Smooth muscle cell (in vitro differentiated cells): ENCODE results near the gene TANGO2. TPM values are rescaled to one million over a fixed set of nuclear protein-coding genes. Genes with fewer than 3 reads are reported as not detected.

Source experiments
- DNase-seq: peaks from one replicate; lab custom pipeline; 2025; ENCODE audit not compliant: unreplicated experiment; lab: John Stamatoyannopoulos, UW
- H2AFZ ChIP-seq: fragments of 200-600 bp; sonication (generic); 2 replicates; pipeline ENCODE4 v1.6.0; 2016; ENCODE audit warnings: antibody characterized with exemption, low read depth, mild to moderate bottlenecking
- H3F3A ChIP-seq: fragments of 200-600 bp; sonication (generic); 2 replicates; pipeline ENCODE4 v1.6.0; 2017; ENCODE audit warnings: antibody characterized with exemption, low read depth
- H3K27ac ChIP-seq: fragments of 200-600 bp; sonication (generic); 2 replicates; pipeline ENCODE4 v1.5.1; 2016; ENCODE audit warnings: low read depth, mild to moderate bottlenecking
- H3K27me3 ChIP-seq: fragments of 200-600 bp; sonication (generic); 2 replicates; pipeline ENCODE4 v1.6.1; 2016; ENCODE audit warnings: low read depth, mild to moderate bottlenecking
- H3K36me3 ChIP-seq: fragments of 200-600 bp; sonication (generic); 2 replicates; pipeline ENCODE4 v1.5.1; 2016; ENCODE audit warnings: low read depth
- H3K4me1 ChIP-seq: fragments of 200-600 bp; sonication (generic); 2 replicates; pipeline ENCODE4 v1.5.1; 2016; ENCODE audit warnings: low read depth
- H3K4me2 ChIP-seq: fragments of 200-600 bp; sonication (generic); 2 replicates; pipeline ENCODE4 v1.6.0; 2016; ENCODE audit warnings: mild to moderate bottlenecking
- H3K4me3 ChIP-seq: fragments of 200-600 bp; sonication (generic); 2 replicates; pipeline ENCODE4 v1.5.1; 2016; ENCODE audit warnings: mild to moderate bottlenecking
- H3K79me2 ChIP-seq: fragments of 200-600 bp; sonication (generic); 2 replicates; pipeline ENCODE4 v1.6.0; 2016; ENCODE audit warnings: low read depth, mild to moderate bottlenecking
- H3K9ac ChIP-seq: fragments of 200-600 bp; sonication (generic); 2 replicates; pipeline ENCODE4 v1.6.0; 2016; ENCODE audit warnings: low read depth
- H3K9me3 ChIP-seq: fragments of 200-600 bp; sonication (generic); replicated peaks from 2 replicates; pipeline ENCODE4 v1.5.1; 2016; ENCODE audit warnings: low read depth
- H4K20me1 ChIP-seq: fragments of 200-600 bp; sonication (generic); 2 replicates; pipeline ENCODE4 v1.6.0; 2016; ENCODE audit warnings: low read depth
- CTCF ChIP-seq: fragments of 200-600 bp; sonication (generic); IDR thresholded peaks from 2 replicates; pipeline ENCODE4 v1.5.1; 2017; ENCODE audit warnings: borderline replicate concordance, mild to moderate bottlenecking, antibody characterized with exemption; ENCODE audit not compliant: insufficient read depth, poor library complexity, severe bottlenecking
- WGBS: methylation state at CpG from one replicate; pipeline ENCODE4 v1.1.7; 2016; ENCODE audit warnings: low lambda C conversion rate; 5-methylcytosine and 5-hydroxymethylcytosine counted together
- polyA plus RNA-seq: library from polyadenylated mRNA; unstranded; fragments of >200 nt; fragmentation: Nextera tagmentation; extraction: Ambion mirVana; gene quantifications from 2 replicates; pipeline ENCODE4 v1.2.1, GENCODE V29; 2016
- total RNA-seq: library from RNA; depleted of rRNA; stranded (reverse); fragments of >200 nt; gene quantifications from 2 replicates; pipeline ENCODE4 v1.2.3, GENCODE V29; 2014

Gene TANGO2
- total and polyA plus RNA-seq, 2 experiments from 2014 or later: 10.8 to 14.7 TPM

- DNase-seq: no peak
- Histone ChIP-seq H3K9me3 (no peaks in the 10 kb centered on the region), H3K36me3 (no peaks in the 10 kb centered on the region), H3F3A (no peaks in the 10 kb centered on the region), H3K27ac (no peak overlapping the region), H3K4me2 (no peak overlapping the region), H2AFZ (no peak overlapping the region), H3K9ac (no peak overlapping the region), H4K20me1 (peaks cover 13% of the 10 kb centered on the region), H3K4me3 (no peak overlapping the region), H3K27me3 (no peaks in the 10 kb centered on the region), H3K4me1 (peaks cover 3% of the 10 kb centered on the region), H3K79me2 (peaks cover 17% of the 10 kb centered on the region)
- no peak for TF ChIP-seq CTCF
- WGBS: 91% methylated on average over 7 of the region's 7 CpGs
Observed at GRCh38 chr22:20111689-20112622, 91.0 kb downstream of the TANGO2 start.

DNA sequence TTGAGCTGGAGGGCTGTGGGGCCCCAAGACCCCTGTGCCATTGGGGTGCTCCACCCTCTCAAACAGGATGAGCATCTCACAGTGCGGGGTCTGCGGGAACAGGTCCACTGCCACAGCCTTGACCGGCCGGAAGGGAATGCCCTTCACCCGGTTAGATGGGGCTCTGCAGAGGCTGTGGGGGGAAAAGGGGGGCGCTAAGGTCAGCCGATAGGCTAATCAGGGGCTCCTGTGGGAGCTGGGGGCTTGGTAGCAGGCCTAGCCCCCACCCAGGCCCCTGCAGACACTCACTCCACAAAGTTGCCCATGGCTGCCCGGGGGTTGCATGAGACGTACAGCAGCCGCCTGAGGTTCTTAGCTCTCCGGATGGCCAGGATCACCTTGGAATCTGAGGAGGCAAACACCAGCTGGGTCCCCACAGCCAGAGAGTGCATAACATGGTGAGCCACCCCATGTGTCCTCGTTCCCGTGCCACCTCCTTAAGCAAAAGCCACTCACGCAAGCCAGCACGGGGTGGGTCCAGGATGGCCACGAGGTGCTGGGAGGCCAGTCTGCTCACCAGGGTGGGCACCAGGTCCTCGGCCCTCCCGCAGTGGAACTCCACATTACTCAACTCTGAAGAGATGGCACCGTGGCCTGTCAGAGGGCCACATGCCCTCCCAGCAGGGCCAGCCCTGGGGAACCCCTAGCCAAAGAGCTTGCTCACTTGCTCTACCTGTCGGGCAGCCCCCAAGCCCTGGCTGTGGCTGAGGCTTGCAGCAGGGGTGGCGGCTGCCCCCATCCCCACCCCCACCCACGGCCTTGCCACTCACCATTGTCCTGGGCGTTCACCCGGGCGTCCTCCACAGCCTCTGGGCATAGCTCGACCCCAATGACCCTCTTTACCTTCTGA lies 92.0 kb downstream of the TANGO2 start:
- no peak for DNase-seq
- Histone ChIP-seq H4K20me1 (peaks cover 13% of the 10 kb centered on the region), H3K36me3 (no peaks in the 10 kb centered on the region), H2AFZ (no peak overlapping the region), H3K4me2 (no peak overlapping the region), H3K79me2 (peaks cover 21% of the 10 kb centered on the region), H3K4me1 (peaks cover 3% of the 10 kb centered on the region), H3F3A (no peaks in the 10 kb centered on the region), H3K9me3 (no peaks in the 10 kb centered on the region), H3K27me3 (no peaks in the 10 kb centered on the region), H3K4me3 (no peak overlapping the region), H3K9ac (no peak overlapping the region), H3K27ac (no peak overlapping the region)
- TF ChIP-seq CTCF: no peak
- WGBS: 96% methylated on average over 26 of the region's 26 CpGs

DNA sequence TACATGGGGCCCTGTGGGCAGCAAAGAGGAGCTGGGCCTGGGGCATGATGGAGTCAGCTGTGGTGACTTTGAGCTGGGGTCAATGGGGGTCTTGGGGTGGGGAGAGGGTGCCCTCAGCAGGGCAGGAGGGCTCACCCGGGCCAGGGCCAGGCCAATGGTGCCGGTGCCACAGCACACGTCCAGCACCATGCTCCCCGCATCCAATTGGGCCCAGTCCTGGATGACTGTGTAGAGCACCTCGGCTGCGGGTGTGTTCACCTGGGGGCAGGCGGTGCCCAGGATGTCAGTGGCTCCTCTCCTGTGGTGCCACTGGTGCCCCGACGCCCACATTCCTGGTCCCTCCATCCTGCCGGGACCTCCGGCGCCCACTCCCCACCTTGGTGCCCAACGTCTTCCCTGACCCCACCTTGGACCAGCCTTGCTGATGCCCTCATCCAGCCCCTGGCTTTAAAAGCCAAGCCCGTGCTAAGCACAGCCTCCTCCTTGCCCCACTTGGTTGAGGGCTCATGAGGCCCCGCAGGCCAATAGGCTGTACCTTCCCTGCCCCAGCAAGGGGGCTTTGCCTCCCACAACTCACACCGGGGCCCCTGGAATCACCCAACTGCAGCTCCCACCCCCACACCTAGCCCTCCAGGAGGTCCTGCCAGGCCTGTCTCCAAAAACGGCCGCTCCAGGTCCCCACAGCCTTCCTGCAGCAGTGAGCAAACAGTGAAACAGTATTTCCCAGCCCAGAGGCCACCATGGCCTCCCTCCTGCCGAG lies 92.8 kb downstream of the TANGO2 start:
- Histone ChIP-seq H3K4me2 (no peak overlapping the region), H3K79me2 (peaks cover 29% of the 10 kb centered on the region), H2AFZ (no peak overlapping the region), H3K9ac (no peak overlapping the region), H4K20me1 (peaks cover 17% of the 10 kb centered on the region), H3K36me3 (no peaks in the 10 kb centered on the region), H3K4me3 (no peak overlapping the region), H3K27me3 (no peaks in the 10 kb centered on the region), H3K9me3 (no peaks in the 10 kb centered on the region), H3K4me1 (peaks cover 8% of the 10 kb centered on the region), H3K27ac (no peak overlapping the region), H3F3A (peaks cover 7% of the 10 kb centered on the region)
- TF ChIP-seq CTCF: no peak
- DNase-seq: no peak
- 96% methylated on average over 13 of the region's 19 CpGs for WGBS
